T-helper 1 cell treated with Interleukin-12 subunit alpha and Interleukin-12 subunit beta and Interleukin-4 antibody, amounts not matched to agents 30 ng/mL and 1 ng/mL, for 36 hours (primary cell): ENCODE results near the gene LRRC42. TPM values are rescaled to one million over a fixed set of nuclear protein-coding genes. Genes with fewer than 3 reads are reported as not detected.

Source experiments
- intact Hi-C: fragments of 100-400 bp; cut with micrococcal nuclease; formaldehyde crosslinking; loops from one replicate; pipeline ENCODE4 v1.15.1; 2024
- total RNA-seq: library from RNA; stranded (reverse); gene quantifications from 2 replicates; pipeline ENCODE4 v1.2.3, GENCODE V29; 2022

LRRC42 gene
- total RNA-seq, 1 donor from 2014 or later = 19.3 TPM

GRCh38 chr1:53938136-53938830 is 7.9 kb upstream of the LRRC42 start:
- intact Hi-C loops = no loop called here

- intact Hi-C loops = loop anchor here (10.0 kb wide), 3 partner anchors 942 to 1308 kb away; partner anchors contain the start of genes DHCR24, SHISAL2A and USP24
Measured at GRCh38 chr1:53942127-53942957, 3.8 kb upstream of the LRRC42 start.

GRCh38 chr1:53943090-53943489 is 3.1 kb upstream of the LRRC42 start:
- intact Hi-C loops = loop anchor here (10.0 kb wide), 3 partner anchors 942 to 1308 kb away; partner anchors contain the start of genes DHCR24, SHISAL2A and USP24

- intact Hi-C loops = loop anchor here (2.0 to 10.0 kb wide), 5 partner anchors 43 to 1577 kb away; partner anchors contain the start of genes CC2D1B, DHCR24, SHISAL2A and USP24
Measured at GRCh38 chr1:53943490-53944043, 2.6 kb upstream of the LRRC42 start.

- intact Hi-C loops = loop anchor here (1.0 to 10.0 kb wide), 14 partner anchors 28 to 1578 kb away; partner anchors contain the start of genes CC2D1B, CZIB, DHCR24 and SHISAL2A
Measured at GRCh38 chr1:53944469-53945182, 1.5 kb upstream of the LRRC42 start.

- intact Hi-C loops = loop anchor here (1.0 to 10.0 kb wide), 14 partner anchors 29 to 1578 kb away; partner anchors contain the start of genes CC2D1B, CZIB, DHCR24 and SHISAL2A
Measured at GRCh38 chr1:53945183-53945432, 1.0 kb upstream of the LRRC42 start.

- intact Hi-C loops = loop anchor here (1.0 to 10.0 kb wide), 19 partner anchors 14 to 1579 kb away; partner anchors contain the start of genes CC2D1B, CYB5RL, CZIB and DHCR24
Measured at GRCh38 chr1:53945433-53946251, 508 bp upstream of the LRRC42 start, which contains the start of gene IFT25. Gene IFT25 (minus strand): TSS chr1:53945699. CDS start chr1:53940082, 5,617 bp downstream.

- intact Hi-C loops = loop anchor here (5.0 to 10.0 kb wide), 6 partner anchors 540 to 1313 kb away; partner anchors contain the start of genes DHCR24, SHISAL2A, TTC4 and USP24
Measured at GRCh38 chr1:53947172-53947907, 1.2 kb downstream of the LRRC42 start.

GRCh38 chr1:53948291-53948690 is 2.1 kb downstream of the LRRC42 start:
- intact Hi-C loops = loop anchor here (5.0 to 10.0 kb wide), 6 partner anchors 539 to 1313 kb away; partner anchors contain the start of genes DHCR24, SHISAL2A, TTC4 and USP24

GRCh38 chr1:53949023-53949990 is 3.2 kb downstream of the LRRC42 start:
- intact Hi-C loops = loop anchor here (1.0 to 10.0 kb wide), 8 partner anchors 71 to 1315 kb away; partner anchors contain the start of genes DHCR24, SHISAL2A, TTC4 and USP24

- intact Hi-C loops = no loop called here
Measured at GRCh38 chr1:53951697-53952096, 5.5 kb downstream of the LRRC42 start.

- intact Hi-C loops = no loop called here
Measured at GRCh38 chr1:53954128-53954527, 8.0 kb downstream of the LRRC42 start.

GRCh38 chr1:53956308-53957168 is 10.4 kb downstream of the LRRC42 start:
- intact Hi-C loops = no loop called here

GRCh38 chr1:53957194-53957818 is 11.2 kb downstream of the LRRC42 start:
- intact Hi-C loops = no loop called here

GRCh38 chr1:53959664-53960250 is 13.6 kb downstream of the LRRC42 start:
- intact Hi-C loops = loop anchor here (1.0 to 2.0 kb wide), 5 partner anchors 13 to 121 kb away; partner anchors contain the start of genes LRRC42, NDC1 and YIPF1

- intact Hi-C loops = no loop called here
Measured at GRCh38 chr1:53962395-53962794, 16.2 kb downstream of the LRRC42 start.
